GM18505 (cell line): ENCODE data around the gene ALOX5AP.

Source experiments
- ATAC-seq: cut with Tn5 transposase; IDR thresholded peaks from one replicate; pipeline ENCODE4 v1.9.1; 2021; ENCODE audit not compliant: unreplicated experiment
- POLR2A ChIP-seq: IDR thresholded peaks from 4 replicates; pipeline ENCODE4 v1.6.1; 2011; ENCODE audit warnings: borderline replicate concordance; ENCODE audit not compliant: insufficient read depth, insufficient read length; ENCODE audit errors: extremely low read depth

Gene ALOX5AP

DNA sequence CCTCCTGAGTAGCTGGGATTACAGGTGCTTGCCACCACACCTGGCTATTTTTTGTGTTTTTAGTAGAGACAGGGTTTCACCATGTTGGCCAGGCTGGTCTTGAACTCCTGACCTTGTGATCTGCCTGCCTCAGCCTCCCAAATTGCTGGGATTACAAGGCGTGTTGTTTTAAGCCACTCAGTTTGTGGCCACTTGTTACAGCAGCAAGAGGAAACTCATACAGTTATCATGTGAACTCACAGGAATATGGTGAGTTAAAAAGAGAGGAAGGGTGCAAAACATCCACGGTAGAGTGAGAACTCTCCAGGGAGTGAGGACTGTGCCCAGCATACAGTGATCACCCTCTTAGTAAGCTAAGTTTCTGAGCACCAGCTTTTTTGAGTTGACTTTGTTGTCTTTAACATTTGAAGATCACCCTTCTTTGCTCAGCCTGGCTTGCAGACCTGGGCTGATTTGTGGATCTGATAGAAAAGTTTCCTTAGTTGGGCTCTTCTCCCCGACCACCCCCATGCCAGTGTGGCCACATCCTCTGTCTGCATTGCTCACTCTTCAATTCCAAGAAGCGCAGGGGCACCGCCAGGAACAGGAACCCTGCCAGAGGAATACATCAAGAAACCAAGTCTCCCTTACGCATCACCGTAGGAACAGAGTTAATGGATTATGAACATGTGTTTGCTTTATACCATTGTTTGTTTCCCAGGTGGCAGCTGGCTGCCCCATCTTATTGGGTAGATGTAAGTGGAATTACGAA is 16.0 kb downstream of the ALOX5AP start:
- TF ChIP-seq POLR2A, result no peak
- no peak for ATAC-seq

DNA sequence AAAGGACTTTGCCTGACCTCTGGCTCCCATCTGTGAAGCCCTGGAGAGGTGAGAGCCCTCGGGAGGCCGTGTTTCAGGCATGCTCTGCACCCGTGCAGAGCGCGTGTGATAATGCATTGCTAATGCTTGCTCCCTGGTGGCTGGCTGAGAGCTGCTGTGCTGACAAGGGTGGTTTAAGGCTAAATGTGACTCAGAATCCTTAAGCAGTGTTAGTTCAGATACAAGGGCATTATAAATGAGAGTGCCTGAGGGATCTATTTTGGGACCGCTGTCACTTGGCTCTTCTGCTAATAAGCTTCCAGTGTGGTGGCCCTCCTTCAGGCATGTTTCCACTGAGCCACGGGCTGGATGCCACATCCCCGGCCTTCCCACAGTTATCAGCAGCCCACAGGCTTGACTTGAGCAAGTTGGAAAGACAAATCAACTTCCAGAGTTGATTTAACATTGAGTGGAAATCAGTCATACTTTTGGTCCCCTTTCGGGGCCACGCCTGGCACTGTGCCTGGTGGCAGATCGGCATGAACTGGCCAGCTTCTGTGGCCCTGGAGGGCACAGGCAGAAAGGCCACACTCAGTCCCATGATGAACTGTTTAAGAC is 17.0 kb downstream of the ALOX5AP start:
- no peak for TF ChIP-seq POLR2A
- no peak for ATAC-seq

DNA sequence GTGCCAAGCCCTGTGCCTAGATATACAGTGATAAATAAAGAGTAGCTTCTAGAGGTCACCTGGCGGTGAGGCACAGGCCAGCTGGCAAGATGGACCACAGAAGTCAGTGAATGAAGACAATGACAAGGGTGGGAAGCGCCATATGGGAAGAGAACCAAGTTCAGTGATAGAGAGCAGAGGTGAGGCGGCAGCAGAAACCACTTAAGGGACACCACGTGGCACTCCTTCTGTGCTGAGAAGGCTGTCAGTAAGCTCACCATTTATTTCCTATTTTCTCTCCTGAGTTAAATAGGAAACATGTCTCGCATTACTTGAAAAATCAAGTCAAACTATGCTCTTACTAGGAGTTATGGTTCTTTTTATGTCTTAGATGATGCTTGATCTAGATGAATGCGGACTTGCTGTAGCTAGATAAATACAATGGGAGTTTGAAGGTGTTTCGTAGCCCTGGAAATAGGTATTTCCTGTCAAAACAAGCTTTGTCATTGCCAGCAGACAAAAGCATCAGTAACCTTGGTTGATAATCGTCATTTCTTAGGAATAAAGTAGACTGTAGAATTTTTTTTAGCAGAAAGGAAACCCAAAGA is 17.8 kb downstream of the ALOX5AP start:
- ATAC-seq, result no peak
- TF ChIP-seq POLR2A, result no peak

DNA sequence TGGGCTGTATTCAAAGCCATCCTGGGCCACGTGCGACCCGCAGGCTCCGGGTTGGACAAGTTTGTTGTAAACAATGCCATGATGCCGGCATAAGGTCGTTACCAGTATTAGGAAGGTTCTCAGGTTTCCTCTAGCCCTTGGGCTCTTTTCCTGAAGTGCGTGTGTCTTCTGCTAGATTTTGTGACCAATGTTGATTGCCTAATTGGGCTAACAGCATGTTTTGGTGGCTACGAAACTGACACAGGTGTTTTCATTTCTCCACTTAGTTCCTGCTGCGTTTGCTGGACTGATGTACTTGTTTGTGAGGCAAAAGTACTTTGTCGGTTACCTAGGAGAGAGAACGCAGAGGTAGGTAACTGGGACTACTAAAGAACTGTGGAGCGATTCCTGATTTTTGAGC is 20.3 kb downstream of the ALOX5AP start:
- ATAC-seq, result no peak
- TF ChIP-seq POLR2A, result no peak

DNA sequence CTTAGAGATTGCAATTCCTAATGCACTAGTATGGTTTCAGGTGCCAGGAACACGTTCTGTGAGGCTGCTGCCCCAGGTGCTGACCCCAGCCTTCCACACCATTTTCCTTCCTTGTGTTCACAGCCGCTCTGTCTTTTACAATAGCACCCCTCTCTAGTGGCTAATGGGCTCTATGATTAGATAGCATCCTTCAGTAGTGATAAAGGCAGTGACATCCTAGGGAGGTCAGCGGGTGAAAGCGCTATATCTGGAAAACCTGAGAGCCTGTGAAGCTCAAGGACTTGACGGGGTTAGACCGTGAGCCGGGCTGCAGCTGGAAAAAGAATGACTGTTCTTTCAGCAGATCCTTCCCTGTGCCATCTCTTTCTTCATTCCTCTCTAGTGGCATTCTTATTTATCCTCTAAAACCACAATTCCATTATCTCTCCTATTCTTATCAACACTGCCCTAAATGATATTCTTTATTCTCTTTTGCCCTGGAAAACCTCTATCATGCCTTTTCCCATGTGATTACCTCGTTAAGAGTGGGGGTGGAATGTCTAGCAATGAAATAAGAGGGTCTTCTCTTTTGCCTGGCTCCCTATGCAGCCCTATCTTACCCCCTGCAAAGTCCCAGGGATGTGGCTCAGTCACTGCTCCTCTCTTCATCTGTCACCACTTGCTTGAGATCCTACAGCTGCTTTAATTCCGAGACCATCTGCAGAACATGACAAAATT is 21.8 kb downstream of the ALOX5AP start:
- ATAC-seq, result no peak
- TF ChIP-seq POLR2A, result no peak

DNA sequence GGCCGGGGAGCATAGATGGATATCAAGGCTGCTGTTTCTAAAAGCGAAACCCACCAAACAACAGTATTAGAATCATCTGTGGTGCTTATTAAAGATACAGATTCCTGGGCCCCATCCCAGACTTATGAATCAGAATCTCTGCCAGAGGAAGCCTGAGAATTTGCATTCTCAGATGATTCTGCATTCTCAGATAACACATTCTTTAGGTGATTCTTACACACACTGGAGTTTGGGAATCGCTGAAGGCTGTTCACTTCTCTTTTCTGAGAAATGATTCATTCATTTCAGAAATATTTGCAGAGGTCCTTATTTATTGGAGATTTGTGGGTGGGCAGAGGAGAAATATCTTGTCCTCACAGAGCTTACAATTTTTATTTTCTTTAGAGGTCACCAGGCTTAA is 24.4 kb downstream of the ALOX5AP start:
- TF ChIP-seq POLR2A, result no peak
- ATAC-seq, result no peak

DNA sequence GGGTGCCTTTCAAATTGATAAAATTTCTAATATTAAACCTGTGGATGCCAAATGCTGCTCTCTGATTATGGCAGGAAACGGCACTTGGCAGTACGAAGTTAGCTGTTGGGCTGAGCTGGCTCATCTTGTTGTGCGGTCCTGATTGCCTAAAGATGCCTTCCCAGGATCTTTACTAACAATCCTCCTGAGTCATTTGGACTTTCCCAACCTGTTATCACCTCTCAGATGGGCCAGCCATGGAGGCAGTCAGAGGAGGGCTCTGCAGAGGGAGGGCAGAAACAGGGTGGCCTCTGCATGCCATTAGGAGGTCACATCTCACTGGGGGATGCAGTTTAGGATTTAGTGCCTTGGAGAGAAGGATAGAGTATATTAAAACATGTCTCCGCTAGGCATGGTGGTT is 27.3 kb downstream of the ALOX5AP start:
- no peak for TF ChIP-seq POLR2A
- ATAC-seq, result no peak

DNA sequence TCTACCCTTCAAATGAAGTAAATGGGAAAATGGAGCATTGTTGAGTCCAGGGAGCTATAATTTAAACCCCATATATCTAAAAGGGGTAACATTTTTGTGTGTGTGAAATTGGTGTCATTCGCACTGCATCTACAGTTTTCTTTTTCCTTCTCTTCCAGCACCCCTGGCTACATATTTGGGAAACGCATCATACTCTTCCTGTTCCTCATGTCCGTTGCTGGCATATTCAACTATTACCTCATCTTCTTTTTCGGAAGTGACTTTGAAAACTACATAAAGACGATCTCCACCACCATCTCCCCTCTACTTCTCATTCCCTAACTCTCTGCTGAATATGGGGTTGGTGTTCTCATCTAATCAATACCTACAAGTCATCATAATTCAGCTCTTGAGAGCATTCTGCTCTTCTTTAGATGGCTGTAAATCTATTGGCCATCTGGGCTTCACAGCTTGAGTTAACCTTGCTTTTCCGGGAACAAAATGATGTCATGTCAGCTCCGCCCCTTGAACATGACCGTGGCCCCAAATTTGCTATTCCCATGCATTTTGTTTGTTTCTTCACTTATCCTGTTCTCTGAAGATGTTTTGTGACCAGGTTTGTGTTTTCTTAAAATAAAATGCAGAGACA is 28.6 kb downstream of the ALOX5AP start:
- no peak for ATAC-seq
- no peak for TF ChIP-seq POLR2A

DNA sequence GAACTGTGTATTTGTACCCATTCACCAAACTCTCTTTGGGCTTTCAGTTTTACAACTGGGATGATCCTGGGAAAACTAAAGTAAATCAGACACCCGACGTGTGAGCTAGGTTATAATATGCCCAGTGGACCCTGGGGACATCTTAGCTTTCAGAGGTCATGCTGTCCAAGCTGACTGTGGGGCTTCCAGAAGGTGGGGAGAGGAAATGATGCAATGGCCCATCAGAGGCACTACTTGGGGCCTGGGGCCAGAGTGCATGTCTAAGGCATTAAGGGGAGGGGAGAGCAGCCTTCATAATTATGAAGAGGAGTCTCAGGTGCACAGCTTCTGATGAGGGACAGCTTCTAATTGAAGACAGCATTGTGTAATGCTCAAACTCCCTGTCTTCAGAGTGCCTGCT is 30.9 kb downstream of the ALOX5AP start:
- no peak for ATAC-seq
- TF ChIP-seq POLR2A, result no peak

DNA sequence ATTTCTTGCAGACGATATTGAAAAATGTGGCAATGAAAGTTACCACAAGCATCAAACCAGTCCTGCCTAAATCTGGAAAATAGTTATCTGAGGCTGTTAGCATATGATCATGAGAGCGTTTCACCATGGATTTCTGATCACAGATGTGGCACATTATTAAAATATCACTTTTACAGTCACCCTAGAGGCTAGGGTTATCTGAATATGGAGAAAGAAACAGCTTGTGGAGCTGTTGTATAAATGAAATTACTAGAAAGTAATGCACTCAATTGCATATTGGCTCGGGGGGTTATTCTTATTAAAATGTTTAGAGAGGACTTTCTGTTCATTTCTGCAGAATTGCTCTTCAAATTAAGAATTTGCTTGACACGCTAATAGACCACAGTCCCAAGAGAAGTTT is 35.6 kb downstream of the ALOX5AP start:
- no peak for ATAC-seq
- TF ChIP-seq POLR2A, result no peak

DNA sequence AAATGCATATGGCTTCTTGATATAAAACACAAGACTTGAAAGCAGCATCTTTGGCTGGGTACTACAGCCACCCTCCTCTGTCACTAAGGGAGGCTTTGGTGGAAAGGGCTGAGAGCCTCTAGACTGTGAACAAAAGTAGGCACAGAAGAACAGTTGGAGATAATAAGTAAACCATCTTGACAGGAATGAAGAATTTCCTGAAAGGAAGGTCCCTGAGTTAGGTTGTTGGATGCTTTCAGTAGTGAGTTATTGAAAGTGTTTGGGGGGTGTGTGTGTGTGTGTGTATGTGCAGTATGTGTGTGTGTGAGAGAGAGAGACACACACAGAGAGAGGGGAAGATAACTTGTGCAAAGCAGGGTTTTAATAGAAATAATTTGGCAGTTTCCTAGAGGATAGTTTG is 38.2 kb downstream of the ALOX5AP start:
- ATAC-seq, result no peak
- no peak for TF ChIP-seq POLR2A

DNA sequence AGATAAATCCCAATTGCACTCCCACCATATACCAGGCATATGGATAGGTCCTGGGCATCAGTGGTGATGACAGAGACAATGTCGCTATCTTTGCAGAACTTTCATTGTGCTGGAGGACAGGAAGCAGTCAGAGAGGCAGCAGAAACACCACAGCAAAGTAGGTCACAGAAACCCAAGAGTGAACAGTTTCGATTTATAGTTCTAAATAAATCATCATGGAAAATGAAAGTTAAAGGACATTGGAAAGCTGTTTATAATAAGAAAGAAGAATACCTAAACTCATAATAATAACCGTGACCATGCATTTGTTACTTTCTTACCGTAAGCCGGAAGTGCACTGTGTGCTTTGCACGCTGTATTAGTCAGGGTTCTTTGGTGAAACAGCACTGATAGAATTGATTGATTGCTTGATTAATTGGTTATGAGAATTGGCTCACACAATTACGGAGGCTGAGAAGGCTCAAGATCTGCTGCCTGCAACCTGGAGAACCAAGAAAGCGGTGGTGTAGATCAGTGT is 38.9 kb downstream of the ALOX5AP start:
- TF ChIP-seq POLR2A, result no peak
- no peak for ATAC-seq

DNA sequence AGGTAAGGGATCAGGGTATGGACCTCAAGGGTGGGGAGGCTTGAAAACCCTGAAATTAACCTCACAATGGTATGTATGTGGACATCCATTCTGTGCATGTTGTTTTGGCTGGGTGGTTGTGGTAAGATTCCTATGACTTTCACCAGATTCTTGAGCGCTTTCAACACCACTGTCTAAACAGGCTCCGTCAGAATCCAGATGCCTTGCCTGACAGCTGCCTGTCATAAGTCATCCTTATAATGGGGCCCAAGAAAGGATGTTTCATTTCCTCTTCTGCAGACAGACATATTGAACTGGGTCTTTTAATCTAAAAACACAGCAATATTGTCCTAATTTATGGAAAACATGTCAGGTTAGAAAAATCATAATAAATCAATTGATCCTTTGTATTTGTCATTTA is 41.3 kb downstream of the ALOX5AP start:
- no peak for TF ChIP-seq POLR2A

More for the DNA sequence above, 41.3 kb downstream of the ALOX5AP start:
- ATAC-seq, result no peak
